A673 (cell line): ENCODE measurements around the gene QDPR.

ENCODE experiments used
- EZH2 ChIP-seq: fragments of 200-600 bp; sonication (generic); IDR thresholded peaks from 2 replicates; pipeline ENCODE4 v1.6.1; 2017; ENCODE audit warnings: borderline replicate concordance, low read depth, mild to moderate bottlenecking, mixed read lengths, antibody characterized with exemption, low read length; ENCODE audit not compliant: poor library complexity, severe bottlenecking
- TF ChIP-seq, protein P1 (sequence below): fragments of 300-800, 200-600 bp; sonication (generic); conservative IDR thresholded peaks from 2 replicates; pipeline ENCODE4 v1.5.1; 2017; ENCODE audit warnings: low read depth, mild to moderate bottlenecking, antibody characterized with exemption, low read length, moderate library complexity, mixed read lengths

- TF ChIP-seq, protein P1, sequence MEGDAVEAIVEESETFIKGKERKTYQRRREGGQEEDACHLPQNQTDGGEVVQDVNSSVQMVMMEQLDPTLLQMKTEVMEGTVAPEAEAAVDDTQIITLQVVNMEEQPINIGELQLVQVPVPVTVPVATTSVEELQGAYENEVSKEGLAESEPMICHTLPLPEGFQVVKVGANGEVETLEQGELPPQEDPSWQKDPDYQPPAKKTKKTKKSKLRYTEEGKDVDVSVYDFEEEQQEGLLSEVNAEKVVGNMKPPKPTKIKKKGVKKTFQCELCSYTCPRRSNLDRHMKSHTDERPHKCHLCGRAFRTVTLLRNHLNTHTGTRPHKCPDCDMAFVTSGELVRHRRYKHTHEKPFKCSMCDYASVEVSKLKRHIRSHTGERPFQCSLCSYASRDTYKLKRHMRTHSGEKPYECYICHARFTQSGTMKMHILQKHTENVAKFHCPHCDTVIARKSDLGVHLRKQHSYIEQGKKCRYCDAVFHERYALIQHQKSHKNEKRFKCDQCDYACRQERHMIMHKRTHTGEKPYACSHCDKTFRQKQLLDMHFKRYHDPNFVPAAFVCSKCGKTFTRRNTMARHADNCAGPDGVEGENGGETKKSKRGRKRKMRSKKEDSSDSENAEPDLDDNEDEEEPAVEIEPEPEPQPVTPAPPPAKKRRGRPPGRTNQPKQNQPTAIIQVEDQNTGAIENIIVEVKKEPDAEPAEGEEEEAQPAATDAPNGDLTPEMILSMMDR, result no peak
- TF ChIP-seq EZH2, result no peak
These were observed 19.8 kb upstream of the QDPR start for GRCh38 chr4:17531538-17532285.
